Activated naive CD4-positive, alpha-beta T cell treated with anti-CD3 and anti-CD28 coated beads, Interleukin-2, amount 50 U/mL, for 24 hours (primary cell): Measurements from ENCODE around the gene CDC42EP3.

Source experiments
- H3K27ac Mint-ChIP-seq: one replicate; pipeline ENCODE4 v1.8.0; 2021; ENCODE audit warnings: mild to moderate bottlenecking, mixed read lengths
- H3K27me3 Mint-ChIP-seq: one replicate; pipeline ENCODE4 v1.8.0; 2021; ENCODE audit warnings: mixed read lengths
- H3K36me3 Mint-ChIP-seq: one replicate; pipeline ENCODE4 v1.8.0; 2021; ENCODE audit warnings: mixed read lengths
- H3K4me1 Mint-ChIP-seq: one replicate; pipeline ENCODE4 v1.8.0; 2021; ENCODE audit warnings: mixed read lengths
- H3K4me3 Mint-ChIP-seq: one replicate; pipeline ENCODE4 v1.8.0; 2021; ENCODE audit warnings: mild to moderate bottlenecking, mixed read lengths
- H3K9me3 Mint-ChIP-seq: one replicate; pipeline ENCODE4 v1.8.0; 2021; ENCODE audit warnings: mixed read lengths

The CDC42EP3 gene

GRCh38 chr2:37623971-37624900 is 47.2 kb downstream of the CDC42EP3 start:
- H3K4me1 Mint-ChIP-seq = peaks cover 57% of the 10 kb centered on the region
- peak overlapping the region; percentile 81 for H3K4me3 Mint-ChIP-seq

GRCh38 chr2:37623406-37623805 is 48.0 kb downstream of the CDC42EP3 start:
- Mint-ChIP-seq H3K4me3 (peak overlapping the region; percentile 81), H3K4me1 (peaks cover 57% of the 10 kb centered on the region), H3K36me3 (peaks cover 5% of the 10 kb centered on the region), H3K9me3 (peaks cover 13% of the 10 kb centered on the region), H3K27ac (no peak overlapping the region), H3K27me3 (no peaks in the 10 kb centered on the region)

More at GRCh38 chr2:37623971-37624900, 47.2 kb downstream of the CDC42EP3 start:
- Mint-ChIP-seq H3K36me3 (peaks cover 5% of the 10 kb centered on the region), H3K9me3 (peaks cover 13% of the 10 kb centered on the region), H3K27me3 (no peaks in the 10 kb centered on the region), H3K27ac (peak overlapping the region; percentile 90)

- Mint-ChIP-seq H3K27me3 (no peaks in the 10 kb centered on the region), H3K36me3 (peaks cover 5% of the 10 kb centered on the region), H3K4me3 (no peak overlapping the region), H3K27ac (no peak overlapping the region), H3K4me1 (peaks cover 57% of the 10 kb centered on the region), H3K9me3 (peaks cover 13% of the 10 kb centered on the region)
Observed at GRCh38 chr2:37622450-37623100, 48.9 kb downstream of the CDC42EP3 start.

GRCh38 chr2:37621199-37621598 is 50.2 kb downstream of the CDC42EP3 start:
- Mint-ChIP-seq H3K4me1 (peaks cover 57% of the 10 kb centered on the region), H3K36me3 (peaks cover 5% of the 10 kb centered on the region), H3K27me3 (no peaks in the 10 kb centered on the region), H3K27ac (peak overlapping the region; percentile 51), H3K4me3 (no peak overlapping the region), H3K9me3 (peaks cover 13% of the 10 kb centered on the region)

- H3K27ac Mint-ChIP-seq = no peak overlapping the region
- peaks cover 4% of the 10 kb centered on the region for H3K36me3 Mint-ChIP-seq
- no peak overlapping the region for H3K4me3 Mint-ChIP-seq
- H3K9me3 Mint-ChIP-seq = peaks cover 12% of the 10 kb centered on the region
- no peaks in the 10 kb centered on the region for H3K27me3 Mint-ChIP-seq
- peaks cover 57% of the 10 kb centered on the region for H3K4me1 Mint-ChIP-seq
Observed at GRCh38 chr2:37619959-37620300, 51.5 kb downstream of the CDC42EP3 start.

- no peak overlapping the region for H3K27ac Mint-ChIP-seq
Observed at GRCh38 chr2:37619230-37619958, 52.0 kb downstream of the CDC42EP3 start.

GRCh38 chr2:37618326-37618725 is 53.1 kb downstream of the CDC42EP3 start:
- peak overlapping the region; percentile 23 for H3K27ac Mint-ChIP-seq
- no peak overlapping the region for H3K4me3 Mint-ChIP-seq
- H3K9me3 Mint-ChIP-seq = peaks cover 8% of the 10 kb centered on the region
- no peaks in the 10 kb centered on the region for H3K27me3 Mint-ChIP-seq
- no peaks in the 10 kb centered on the region for H3K36me3 Mint-ChIP-seq
- peaks cover 45% of the 10 kb centered on the region for H3K4me1 Mint-ChIP-seq

More at GRCh38 chr2:37619230-37619958, 52.0 kb downstream of the CDC42EP3 start:
- H3K4me3 Mint-ChIP-seq = no peak overlapping the region
- H3K36me3 Mint-ChIP-seq = peaks cover 1% of the 10 kb centered on the region
- H3K27me3 Mint-ChIP-seq = no peaks in the 10 kb centered on the region
- H3K9me3 Mint-ChIP-seq = peaks cover 8% of the 10 kb centered on the region
- peaks cover 56% of the 10 kb centered on the region for H3K4me1 Mint-ChIP-seq

GRCh38 chr2:37617119-37617892 is 54.1 kb downstream of the CDC42EP3 start:
- no peak overlapping the region for H3K4me3 Mint-ChIP-seq
- H3K4me1 Mint-ChIP-seq = peaks cover 39% of the 10 kb centered on the region
- no peaks in the 10 kb centered on the region for H3K36me3 Mint-ChIP-seq
- H3K27ac Mint-ChIP-seq = peak overlapping the region; percentile 78
- no peaks in the 10 kb centered on the region for H3K27me3 Mint-ChIP-seq
- peaks cover 8% of the 10 kb centered on the region for H3K9me3 Mint-ChIP-seq

GRCh38 chr2:37616677-37617005 is 54.8 kb downstream of the CDC42EP3 start:
- no peaks in the 10 kb centered on the region for H3K36me3 Mint-ChIP-seq
- H3K27ac Mint-ChIP-seq = no peak overlapping the region
- H3K4me3 Mint-ChIP-seq = no peak overlapping the region
- peaks cover 36% of the 10 kb centered on the region for H3K4me1 Mint-ChIP-seq
- H3K27me3 Mint-ChIP-seq = no peaks in the 10 kb centered on the region
- peaks cover 7% of the 10 kb centered on the region for H3K9me3 Mint-ChIP-seq

- no peaks in the 10 kb centered on the region for H3K27me3 Mint-ChIP-seq
- H3K27ac Mint-ChIP-seq = peak overlapping the region; percentile 95
- H3K4me3 Mint-ChIP-seq = peak overlapping the region; percentile 59
- H3K9me3 Mint-ChIP-seq = peaks cover under 1% of the 10 kb centered on the region
- H3K4me1 Mint-ChIP-seq = peaks cover 30% of the 10 kb centered on the region
- no peaks in the 10 kb centered on the region for H3K36me3 Mint-ChIP-seq
Observed at GRCh38 chr2:37615804-37616676, 55.4 kb downstream of the CDC42EP3 start.

- no peaks in the 10 kb centered on the region for H3K27me3 Mint-ChIP-seq
- no peaks in the 10 kb centered on the region for H3K36me3 Mint-ChIP-seq
- H3K4me3 Mint-ChIP-seq = no peak overlapping the region
- no peaks in the 10 kb centered on the region for H3K9me3 Mint-ChIP-seq
- peaks cover 29% of the 10 kb centered on the region for H3K4me1 Mint-ChIP-seq
- no peak overlapping the region for H3K27ac Mint-ChIP-seq
Observed at GRCh38 chr2:37614061-37614738, 57.2 kb downstream of the CDC42EP3 start.

- Mint-ChIP-seq H3K27ac (no peak overlapping the region), H3K36me3 (peaks cover 8% of the 10 kb centered on the region), H3K27me3 (no peaks in the 10 kb centered on the region), H3K9me3 (peaks cover 8% of the 10 kb centered on the region), H3K4me3 (no peak overlapping the region), H3K4me1 (peaks cover 29% of the 10 kb centered on the region)
Observed at GRCh38 chr2:37612382-37612781, 59.1 kb downstream of the CDC42EP3 start.

GRCh38 chr2:37610638-37611289 is 60.7 kb downstream of the CDC42EP3 start:
- H3K4me1 Mint-ChIP-seq = peaks cover 13% of the 10 kb centered on the region
- H3K27me3 Mint-ChIP-seq = no peaks in the 10 kb centered on the region
- no peak overlapping the region for H3K4me3 Mint-ChIP-seq
- H3K36me3 Mint-ChIP-seq = peaks cover 11% of the 10 kb centered on the region
- no peak overlapping the region for H3K27ac Mint-ChIP-seq
- peaks cover 12% of the 10 kb centered on the region for H3K9me3 Mint-ChIP-seq
